ENCODE results near the gene MYEOV.

MYEOV gene

DNA sequence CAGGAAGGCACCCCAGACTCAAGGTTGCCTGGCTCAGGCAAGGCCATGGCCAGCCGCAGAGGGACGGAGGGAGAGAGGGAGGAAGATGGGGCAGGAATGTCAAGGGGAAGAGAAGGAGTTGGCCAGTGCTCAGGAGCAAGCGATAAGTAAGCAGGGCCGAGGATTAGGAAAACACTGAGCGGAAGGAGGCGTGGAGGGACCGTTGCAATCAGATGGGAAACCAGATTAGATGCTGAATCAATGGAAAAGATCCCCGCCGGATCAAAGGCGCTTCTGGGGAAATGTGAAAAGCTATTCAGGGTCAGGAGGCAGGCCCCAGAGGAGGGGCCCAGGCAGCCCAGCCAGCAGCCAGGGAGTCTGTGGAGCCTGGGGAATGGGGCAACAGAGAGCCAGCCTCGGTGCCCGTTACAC lies 26.6 kb upstream of the MYEOV start:
- no peak for DNase-seq

DNA sequence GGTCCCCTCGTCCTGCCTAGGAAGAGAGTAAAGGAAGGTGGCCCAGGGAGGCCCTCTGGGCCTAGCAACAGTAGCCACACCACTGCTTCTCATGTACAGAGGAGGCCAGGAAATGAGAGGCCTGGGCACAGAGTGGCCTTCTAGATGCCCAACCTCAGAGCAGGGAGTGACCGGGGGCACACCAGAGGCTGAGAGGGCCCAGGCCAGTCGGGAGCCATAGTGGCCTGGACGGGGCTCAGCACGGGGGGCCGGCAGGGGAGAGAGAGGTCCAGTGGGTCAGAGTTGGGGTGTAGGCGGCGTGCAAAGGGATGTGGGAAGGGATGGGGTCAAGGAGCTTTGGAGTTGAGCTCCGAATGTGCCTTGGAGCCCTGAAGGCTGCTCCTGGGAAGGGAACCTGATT lies 25.0 kb upstream of the MYEOV start:
- no peak for DNase-seq

DNA sequence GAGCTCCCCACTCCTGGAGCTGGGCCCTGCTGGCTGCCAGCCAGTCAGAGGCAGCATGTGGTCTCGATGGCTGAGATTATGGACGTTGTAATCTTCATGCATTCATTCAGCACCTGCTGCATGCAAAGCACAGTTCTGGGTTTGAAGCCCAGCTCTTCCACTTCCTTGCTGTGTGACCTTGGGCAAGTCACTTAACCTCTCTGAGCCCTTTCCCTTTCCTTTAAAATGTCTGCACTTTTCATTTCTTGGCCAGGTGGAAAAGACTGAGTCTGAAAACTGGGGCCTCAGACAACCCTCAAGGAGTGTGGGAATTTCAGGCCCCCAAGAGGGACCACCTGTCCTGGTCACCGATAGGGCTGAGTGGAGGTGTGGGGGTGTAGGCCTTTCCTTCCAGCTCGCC lies 24.6 kb upstream of the MYEOV start:
- no peak for DNase-seq

DNA sequence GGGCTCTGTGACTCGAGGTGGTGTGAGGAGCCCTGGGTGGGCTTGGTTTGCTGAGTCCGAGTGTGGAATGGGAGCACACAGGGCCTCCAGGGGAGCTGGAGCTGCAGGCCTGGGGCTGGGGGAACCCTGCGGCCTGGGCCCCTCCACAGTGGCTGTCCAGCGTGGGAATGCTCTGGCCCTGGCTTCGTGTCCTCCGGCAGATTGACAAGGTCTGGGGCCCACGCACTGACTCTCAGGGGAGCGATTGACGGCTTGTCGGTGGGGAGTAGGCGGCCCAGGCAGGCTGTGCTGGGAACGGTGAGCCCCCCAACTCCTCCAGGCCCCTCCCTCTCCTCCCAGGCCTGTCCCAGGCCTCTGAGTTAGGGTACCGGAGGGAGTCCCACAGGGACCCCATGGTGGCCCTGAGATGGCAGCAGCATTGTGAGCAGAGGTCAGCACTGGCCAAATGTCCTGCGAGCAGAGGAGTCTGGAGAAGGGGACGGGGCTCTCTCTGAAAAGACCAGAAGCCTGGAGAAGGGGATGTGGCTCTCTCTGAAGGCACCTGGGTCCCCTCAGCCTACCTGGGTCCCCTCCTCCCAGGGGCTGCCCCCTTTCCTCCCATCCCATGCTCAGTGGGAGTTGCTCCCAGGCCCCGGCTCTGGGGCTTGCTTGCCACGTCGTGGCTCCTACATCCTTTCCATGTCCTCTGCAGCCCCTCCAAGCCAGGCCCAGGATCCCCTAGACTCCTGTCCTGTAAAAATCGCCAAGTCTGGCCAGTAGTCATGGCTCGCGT lies 23.8 kb upstream of the MYEOV start:
- DNase-seq: no peak

DNA sequence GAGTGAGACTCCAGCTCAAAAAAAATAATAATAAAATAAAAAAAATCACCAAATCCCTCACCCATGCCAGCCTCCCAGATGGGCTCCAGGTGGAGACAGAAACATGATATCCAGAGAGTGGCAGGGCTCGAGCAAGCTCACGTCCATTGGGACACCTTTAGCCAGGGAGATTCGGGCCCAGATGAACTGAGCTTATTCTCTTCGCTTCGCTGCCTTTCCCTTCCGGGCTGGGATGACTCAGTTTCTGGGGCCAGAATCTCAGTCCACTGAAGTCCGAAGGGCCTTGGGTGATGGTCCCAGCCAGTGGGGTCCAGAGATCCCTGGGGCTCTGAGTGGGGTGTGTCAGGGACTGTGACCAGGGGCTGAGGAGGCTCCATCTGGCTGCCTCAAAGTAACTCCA lies 23.0 kb upstream of the MYEOV start:
- DNase-seq: no peak

DNA sequence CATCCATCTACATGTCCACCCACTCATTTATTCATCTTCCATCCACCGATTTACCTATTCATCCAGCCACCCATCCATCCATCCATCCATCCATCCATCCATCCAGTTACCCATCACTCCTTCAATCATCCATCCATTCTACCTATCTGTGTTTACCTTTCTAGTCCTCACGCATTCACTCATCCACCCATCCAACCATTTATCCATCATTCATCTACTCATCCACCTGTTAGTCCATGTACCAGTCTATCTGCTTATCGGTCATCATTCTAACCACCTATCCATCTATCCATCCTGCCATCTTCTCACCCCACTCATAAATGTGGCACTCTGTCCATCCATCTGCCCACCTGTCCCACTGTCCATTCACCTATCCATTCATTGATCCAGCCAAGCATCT lies 21.9 kb upstream of the MYEOV start:
- no peak for DNase-seq

DNA sequence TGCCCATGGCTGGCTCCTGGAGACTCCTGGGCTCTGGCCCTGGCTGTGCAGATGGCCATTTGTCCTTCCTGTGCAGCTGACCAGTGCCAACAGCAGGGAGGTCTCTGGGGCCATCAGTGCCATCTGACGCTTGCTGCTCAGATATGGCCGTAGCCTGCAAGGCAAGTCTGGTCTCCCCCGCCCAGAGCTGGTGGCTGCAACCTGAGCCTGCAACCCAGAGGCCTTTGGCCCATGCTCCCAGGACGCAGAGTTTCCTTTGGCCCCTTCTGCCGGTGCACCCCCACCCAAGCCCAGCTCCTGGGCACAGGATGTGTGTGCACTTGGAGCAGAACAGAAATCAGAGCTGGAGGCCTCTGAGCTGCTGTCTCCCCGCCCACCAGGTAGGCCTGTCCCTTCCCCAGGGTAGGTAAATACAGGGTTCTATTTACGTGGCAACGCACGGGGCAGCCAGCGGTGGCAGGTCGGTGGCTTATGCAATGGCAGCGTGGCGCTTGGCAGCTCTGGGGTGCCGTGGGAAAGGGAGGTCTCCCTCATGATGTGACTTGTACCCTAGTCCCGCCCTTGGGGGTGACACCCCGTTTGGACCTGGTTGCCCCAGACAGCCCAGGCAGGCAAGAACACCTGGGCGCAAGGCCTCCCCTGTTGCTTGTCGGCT lies 21.0 kb upstream of the MYEOV start:
- no peak for DNase-seq

DNA sequence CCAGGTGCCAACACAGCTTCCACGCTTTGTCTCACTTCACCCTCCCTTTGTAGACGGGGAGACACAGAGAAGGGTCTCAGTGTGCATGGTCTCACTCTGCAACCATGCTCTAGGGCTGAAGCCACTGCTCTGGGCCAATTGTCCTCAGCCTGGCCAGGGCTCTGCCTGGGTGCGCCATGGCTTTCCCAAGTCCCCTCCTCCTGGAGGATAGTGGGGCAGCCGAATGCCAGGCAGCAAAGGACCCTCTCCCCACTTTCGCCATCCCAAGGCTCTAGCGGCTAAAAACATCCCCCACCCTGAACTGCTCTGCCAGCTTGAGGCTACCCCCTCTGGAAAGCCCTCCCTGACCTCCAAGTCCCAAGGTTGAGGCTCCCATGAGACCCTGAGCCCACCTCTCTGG lies 20.4 kb upstream of the MYEOV start:
- DNase-seq: no peak

DNA sequence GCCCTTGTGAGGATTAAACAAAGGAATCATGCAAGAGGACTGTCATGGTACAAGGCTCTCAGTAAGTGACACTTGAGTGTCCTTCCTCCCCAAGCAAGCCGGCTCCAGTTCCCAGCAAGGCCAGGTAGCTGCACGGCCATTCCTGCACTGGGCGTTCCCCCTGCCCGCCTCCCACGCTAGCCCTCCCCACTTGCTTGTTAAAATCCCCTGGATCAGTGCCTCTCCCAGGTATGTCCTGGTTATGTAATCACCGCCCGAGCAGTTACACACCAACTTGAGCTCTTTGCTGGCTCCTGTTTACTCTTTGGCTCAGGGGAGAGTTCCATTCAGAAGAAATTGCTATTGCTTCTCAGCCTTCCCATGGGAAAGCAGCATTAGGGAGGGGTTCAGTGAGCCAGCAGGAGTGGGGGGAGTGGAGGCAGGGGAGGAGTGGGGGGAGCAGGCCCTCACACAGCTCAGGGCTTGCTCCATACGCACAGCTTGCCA lies 19.4 kb upstream of the MYEOV start:
- no peak for DNase-seq

DNA sequence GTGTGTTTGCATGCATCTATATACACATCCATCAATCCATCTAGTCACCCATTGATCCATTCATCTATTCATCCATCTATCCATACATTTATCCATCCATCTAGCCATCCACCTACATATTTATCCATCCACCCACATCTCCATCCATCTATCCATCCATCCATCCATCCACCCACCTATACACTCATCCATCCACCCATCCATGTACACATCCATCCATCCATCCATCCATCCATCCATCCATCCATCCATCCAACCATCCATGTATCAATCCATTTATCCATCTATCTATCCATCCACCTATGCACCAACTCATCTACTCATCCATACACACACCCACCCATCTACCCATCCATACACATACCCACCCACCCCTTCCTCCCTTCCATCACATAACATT lies 18.8 kb upstream of the MYEOV start:
- no peak for DNase-seq

DNA sequence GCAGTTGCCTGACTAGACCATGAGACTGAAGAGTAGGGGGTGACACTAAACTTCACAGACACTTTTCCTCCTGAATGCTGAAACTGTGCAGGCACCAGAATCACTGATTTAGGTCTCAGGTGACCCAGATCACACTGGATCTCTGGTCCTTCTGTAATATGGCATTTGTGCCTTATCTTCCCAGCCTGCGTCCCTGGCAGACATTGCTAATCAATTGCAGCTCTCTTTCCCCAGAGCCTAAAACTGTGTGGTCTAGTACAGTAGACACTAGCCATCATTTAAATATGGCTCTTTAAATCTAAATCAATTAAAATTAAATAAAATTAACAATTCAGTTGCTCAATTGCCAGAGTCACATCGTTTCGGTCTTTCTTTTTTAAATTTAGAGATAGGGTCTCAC lies 17.8 kb upstream of the MYEOV start:
- DNase-seq: no peak

DNA sequence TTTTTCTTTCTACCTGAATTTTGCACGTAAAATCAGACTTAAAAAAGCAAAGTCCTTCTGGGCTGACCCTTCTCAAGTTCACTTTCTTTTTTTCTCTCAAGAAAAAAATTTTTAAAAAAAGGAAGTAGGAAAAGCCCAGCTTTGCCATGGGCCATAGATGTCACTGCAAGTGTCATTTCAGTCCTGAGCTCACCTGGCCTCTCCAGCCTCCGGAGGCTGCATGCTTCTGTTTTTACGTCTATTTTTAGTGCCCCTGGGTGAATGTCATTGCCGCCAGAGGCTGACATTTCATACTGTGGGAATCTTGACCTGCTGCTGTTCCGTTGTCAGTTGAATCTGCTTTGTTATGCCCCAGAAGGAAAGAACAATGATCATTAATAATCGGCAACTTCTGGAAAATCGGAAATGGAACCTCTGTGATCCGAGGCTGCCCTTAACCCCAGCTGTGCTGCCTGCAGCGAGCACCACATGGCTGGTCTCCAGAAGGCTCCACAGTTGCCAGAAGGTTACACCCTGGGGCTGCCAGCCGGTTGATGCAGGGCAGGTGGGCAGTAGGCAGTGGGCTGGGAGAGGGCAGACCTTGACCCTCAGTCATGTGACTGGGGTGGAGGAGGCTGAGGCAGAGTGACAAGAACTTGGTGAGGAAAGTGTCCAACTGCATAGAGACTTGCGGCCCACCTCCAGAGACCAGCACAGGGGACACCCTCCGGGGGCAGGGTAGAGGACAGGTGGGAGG lies 16.7 kb upstream of the MYEOV start:
- no peak for DNase-seq

DNA sequence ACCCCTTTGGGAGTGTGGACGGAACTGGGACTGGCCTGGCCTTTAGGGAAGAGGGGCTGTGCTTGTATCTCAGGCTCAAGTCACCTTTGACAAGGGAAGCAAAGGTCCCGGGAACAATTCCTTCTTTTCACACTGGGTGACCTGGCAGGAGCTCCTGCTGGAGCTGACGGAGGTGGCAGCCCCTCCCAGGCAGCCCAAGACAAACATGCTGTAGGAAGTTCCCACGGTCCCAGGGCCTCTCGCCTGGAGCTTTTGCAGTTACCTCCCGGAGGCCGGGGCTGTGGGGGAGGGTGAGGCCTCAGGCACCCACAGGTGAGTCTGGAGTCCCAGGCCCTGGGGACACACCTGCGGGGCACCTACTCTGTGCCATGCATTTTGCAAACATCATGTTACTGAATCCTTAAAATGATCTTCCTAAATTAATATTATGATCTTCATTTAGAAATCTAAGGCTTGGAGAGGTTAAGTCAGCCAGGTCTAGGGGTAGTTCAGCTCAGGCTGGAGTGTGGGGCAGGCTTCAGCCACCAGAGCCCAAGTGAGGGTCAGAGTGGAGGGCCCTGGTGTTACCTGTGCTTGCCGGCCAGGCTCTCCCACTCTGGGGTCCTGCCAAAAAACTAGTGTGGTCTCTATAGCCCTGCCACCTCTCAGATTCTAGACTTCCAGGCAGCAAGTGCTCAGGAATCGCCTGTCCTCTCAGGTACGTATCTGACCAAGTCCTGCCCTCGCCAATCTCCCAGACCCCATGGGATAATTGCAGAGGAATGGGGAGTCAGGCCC lies 15.7 kb upstream of the MYEOV start:
- DNase-seq: no peak

DNA sequence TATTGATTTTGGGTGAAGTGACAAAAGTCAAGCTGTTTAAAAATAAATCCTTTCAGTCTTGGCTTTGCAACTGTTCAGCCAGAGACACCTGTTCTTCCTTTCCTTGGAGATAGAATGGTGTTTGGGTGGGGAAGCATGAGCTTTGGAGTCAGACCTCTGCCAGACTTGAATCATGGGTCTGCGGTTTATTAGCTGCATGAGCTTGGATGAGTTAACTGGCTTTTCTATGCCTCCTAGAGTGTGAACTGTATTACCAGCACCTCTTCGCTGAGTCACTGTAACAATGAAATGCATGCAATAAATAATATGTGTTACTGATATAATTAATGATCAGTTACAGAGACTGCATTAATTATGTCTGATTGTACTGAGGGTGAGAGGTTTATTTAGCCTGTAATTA lies 13.5 kb upstream of the MYEOV start:
- no peak for DNase-seq

DNA sequence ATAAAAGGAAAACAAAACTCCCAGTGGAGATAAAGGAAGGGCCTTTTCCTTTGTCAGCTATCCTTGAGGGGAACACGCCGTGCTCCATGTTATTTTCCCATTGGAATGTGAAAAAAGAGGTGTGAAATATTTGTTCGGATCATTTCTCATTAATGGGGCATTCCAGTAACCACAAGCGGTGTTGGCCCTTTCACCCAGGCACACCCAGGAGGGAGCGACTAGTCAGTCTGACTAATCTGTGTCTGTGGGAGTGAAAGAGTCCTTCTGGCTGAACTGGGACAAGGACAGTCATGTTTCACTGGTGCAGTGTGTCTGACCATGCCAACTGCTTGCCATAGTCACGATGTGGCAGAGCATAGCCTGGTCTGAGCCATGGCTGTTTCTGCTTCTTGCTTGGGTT lies 13.0 kb upstream of the MYEOV start:
- DNase-seq: no peak

DNA sequence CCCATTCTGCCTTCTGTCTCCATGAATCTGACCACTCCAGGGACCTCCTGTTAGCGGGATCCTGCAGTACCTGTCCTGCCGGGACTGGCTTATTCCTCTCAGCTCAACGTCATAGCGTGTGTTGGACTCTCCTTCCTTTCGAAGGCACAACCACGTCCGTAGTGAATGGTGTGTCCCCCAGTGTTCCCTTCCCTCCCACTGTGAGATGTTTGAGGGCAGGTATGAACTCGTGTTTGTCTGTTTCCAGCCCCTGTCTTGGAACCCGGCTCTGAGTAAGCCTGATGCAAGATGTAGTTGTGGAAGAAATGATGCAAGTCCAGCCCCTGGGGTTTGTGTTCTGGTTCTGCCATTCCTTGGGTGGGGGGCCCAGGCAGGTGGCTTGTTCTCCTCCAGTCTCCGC lies 10.5 kb upstream of the MYEOV start:
- DNase-seq: no peak

DNA sequence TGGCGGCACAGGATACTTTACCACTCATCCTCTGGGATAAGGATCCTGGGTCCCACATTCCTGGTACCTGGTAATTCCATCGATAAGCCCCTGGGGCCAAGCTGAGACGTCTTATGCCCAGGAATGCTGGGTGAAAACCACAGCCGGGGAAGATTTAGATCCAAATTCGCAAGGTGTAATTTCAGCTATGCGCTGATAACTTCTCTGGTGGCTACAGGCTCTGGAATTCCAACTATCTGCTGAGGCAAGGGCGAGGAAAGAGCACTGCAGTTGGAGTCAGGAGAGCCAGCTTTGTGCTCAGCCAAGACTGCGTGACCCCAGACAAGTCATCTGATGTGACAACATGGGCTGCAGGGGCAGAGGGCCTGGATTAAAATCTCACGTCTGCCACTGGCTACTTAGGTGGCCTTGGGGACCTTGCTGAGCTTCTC lies 9.9 kb upstream of the MYEOV start:
- DNase-seq: no peak

DNA sequence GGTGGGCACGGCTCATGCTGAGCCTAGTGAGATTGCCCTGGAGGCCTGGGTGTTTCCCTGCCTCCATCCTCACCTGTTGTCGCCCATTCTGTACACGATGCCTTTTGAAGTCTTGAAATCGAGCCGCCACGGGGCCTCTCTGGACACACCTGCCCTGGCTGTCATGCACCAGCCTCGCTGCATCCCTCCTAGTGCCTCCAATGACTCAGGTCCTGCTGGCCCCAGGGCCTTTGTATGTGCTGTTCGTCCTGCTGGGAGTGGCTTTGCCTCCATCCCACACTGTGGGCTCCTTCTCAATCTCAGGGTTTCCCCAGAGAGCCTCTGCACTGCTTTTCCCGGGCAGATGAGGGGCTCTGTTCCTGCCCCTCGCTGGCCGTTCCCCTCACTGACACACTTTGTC lies 8.9 kb upstream of the MYEOV start:
- no peak for DNase-seq

DNA sequence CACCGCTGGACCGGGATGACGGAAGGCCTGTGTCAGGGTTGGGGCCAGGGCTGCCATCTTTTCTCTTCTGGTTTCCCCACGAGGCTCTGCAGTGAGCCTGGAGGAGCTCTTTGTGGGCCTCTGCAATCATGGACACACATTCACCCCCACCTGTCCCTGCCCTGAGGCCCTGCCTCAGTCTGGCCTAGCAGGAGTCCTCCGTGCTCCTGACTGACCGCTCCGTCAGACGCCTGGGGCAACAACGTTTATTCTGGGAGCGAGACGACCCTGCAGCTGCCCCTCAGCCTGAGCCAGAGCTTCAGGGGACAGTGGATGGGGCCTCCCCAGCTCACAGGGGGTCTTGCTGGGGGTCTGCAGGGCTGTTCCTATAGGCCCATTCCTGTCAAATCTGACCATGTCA lies 8.2 kb upstream of the MYEOV start:
- DNase-seq: no peak

DNA sequence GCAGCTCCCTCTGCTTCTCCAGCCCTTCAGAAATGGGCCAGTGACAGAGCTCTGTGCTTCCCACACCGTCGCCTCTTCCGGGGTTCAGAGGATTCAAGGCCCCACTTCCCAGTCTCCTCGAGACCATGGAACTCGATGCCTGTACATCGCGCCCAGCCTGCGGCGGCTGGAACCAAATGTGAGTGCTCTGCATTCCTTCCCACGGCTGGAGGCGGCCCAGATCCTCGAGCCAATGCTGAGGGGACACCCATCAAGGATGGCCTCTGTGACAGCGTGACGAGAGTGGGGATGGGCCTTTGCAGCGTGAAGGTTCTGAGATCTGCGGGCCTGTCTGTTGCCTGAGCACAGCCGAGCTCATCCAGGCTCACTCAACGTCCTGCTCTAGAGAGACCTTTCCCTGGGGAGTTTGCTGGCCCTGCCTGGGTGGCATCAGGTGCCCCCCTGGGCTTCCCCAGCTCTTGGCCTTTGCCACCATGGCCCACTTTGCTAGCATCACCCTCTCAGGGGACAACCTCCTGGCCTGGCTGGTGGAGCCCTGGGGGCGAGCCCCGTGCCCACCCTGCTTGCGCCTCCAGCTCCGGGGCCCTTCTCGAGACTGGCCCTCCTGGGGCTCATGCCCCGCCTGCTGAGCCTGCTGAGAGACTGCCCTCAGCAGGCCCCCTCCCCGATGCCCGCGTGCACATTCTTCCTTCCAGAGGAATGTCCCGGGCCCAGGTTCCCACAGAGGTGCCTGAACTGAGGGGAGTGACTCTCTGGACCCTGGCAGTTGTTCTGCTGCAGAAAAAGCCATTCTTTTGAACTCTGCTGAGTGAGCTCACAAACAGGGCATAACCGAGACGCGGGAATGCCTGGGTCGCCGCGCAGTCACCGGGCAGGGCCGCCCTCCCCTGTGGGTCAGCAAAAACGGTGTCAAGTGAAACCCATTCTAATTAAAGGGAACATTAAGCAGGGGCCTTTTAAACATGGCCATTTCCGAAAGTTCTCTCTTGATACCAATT lies 7.3 kb upstream of the MYEOV start:
- DNase-seq: no peak

DNA sequence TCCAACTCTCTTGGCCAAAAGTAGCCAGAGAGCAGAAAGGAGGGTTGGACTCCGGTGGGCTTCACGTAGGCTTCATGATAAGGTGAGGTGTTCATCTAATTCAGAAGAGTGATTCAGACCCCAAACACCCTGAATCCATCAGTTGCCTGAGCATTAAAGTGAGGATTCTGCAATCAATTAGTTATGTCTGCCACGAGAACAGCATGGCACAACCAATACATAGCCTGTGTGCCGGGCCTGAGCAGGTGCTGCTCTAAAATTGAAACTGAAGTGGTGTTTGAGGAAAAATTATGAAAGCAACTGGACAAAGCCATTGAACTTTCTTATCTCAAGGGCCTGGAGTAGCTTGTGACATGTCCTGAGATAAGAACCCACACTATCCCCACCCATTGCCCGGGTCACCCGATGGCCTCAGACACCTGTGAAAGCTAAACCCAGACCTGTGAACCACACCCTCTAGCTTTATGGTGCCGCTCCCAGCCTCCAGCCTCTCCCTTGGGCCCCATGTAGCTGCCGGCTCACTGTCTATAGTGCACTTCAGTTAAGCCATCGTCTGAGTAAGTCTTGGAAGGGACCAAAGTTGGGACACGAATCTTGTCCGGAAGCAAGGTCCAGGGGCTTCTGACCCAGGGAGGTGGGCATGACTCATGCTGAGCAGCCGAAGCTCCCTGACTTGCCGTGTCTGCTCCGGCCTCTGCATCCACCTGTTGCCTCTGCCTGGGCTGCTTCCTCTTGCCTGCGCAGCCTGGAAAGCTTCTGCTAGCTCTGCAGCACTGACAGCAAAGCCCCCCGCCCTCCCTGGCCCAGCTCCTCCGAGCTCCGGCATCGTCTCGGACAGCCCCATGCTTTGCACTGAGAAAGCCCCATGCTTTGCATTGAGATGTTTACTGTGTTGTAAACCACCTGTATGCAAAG lies 5.7 kb upstream of the MYEOV start:
- DNase-seq: no peak

Data from NCI-H1417 (cell line).